Neural cell (in vitro differentiated cells): Measurements from ENCODE around the gene CSGALNACT2.

Experiments used
- CTCF ChIP-seq: fragments of 450-650 bp; IDR thresholded peaks from 2 replicates; pipeline ENCODE4 v1.5.1; 2014; ENCODE audit warnings: antibody characterized with exemption, mild to moderate bottlenecking, moderate library complexity; ENCODE audit not compliant: poor library complexity, severe bottlenecking
- REST ChIP-seq: IDR thresholded peaks from 2 replicates; pipeline ENCODE4 v1.6.1; 2012; ENCODE audit warnings: borderline replicate concordance

GRCh38 chr10:43234471-43235041, 96.3 kb downstream of the CSGALNACT2 start:
- TF ChIP-seq CTCF (no peak), REST (no peak)
